Measurements from ENCODE around the gene CCR5AS.

CCR5AS gene

GRCh38 chr3:46406788-46407611, at the start of gene CCR5AS, which contains the start of gene CCRL2:
Gene CCR5AS (minus strand): TSS chr3:46407066.
Gene CCRL2 (plus strand): TSS chr3:46407259. CDS start chr3:46408080, 821 bp downstream.
- peaks cover 12 to 26% of the 10 kb centered on the region in 2 donors for H3K4me1 Mint-ChIP-seq (ENCODE audit: low read depth in 2 of 2)

GRCh38 chr3:46456118-46456517, 49.3 kb upstream of the CCR5AS start:
- H3K4me1 Mint-ChIP-seq (ENCODE audit: low read depth in 2 of 2) = peaks cover 0 to 4% of the 10 kb centered on the region in 2 donors
- H3K4me3 Mint-ChIP-seq = no peak overlapping the region
- no peaks in the 10 kb centered on the region for H3K9me3 Mint-ChIP-seq
- H3K27ac Mint-ChIP-seq = no peak overlapping the region
- peaks cover 45 to 72% of the 10 kb centered on the region in 2 donors for H3K27me3 Mint-ChIP-seq
- no peak for DNase-seq
- no peaks in the 10 kb centered on the region for H3K36me3 Mint-ChIP-seq (ENCODE audit: insufficient read depth)
- no peak for ATAC-seq (replicated peaks)

More at GRCh38 chr3:46406788-46407611, at the start of gene CCR5AS, which contains the start of gene CCRL2:
- Mint-ChIP-seq H3K27ac (peak within 1 kb of the TSS; percentile 96 to 97), H3K4me3 (peak within 1 kb of the TSS; percentile 88 to 90), H3K9me3 (no peaks in the 10 kb centered on the region), H3K27me3 (no peaks in the 10 kb centered on the region), H3K36me3 (ENCODE audit: insufficient read depth) (peaks cover 7% of the 10 kb centered on the region)
- peak; percentile 90 for ATAC-seq (replicated peaks)
- peak; percentile 39 to 56 (median 47) for DNase-seq

- DNase-seq = no peak
These were observed 48.6 kb upstream of the CCR5AS start for GRCh38 chr3:46455231-46456115.

GRCh38 chr3:46454606-46455005, 47.7 kb upstream of the CCR5AS start:
- no peaks in the 10 kb centered on the region for H3K9me3 Mint-ChIP-seq
- H3K27ac Mint-ChIP-seq = no peak overlapping the region
- H3K36me3 Mint-ChIP-seq (ENCODE audit: insufficient read depth) = no peaks in the 10 kb centered on the region

More at GRCh38 chr3:46455231-46456115, 48.6 kb upstream of the CCR5AS start:
- H3K27me3 Mint-ChIP-seq = peaks cover 40 to 71% of the 10 kb centered on the region in 2 donors
- no peak overlapping the region for H3K27ac Mint-ChIP-seq
- H3K4me1 Mint-ChIP-seq (ENCODE audit: low read depth in 2 of 2) = peaks cover 0 to 4% of the 10 kb centered on the region in 2 donors
- ATAC-seq (replicated peaks) = no peak
- H3K4me3 Mint-ChIP-seq = no peak overlapping the region
- no peaks in the 10 kb centered on the region for H3K9me3 Mint-ChIP-seq
- no peaks in the 10 kb centered on the region for H3K36me3 Mint-ChIP-seq (ENCODE audit: insufficient read depth)

GRCh38 chr3:46454209-46454595, 47.3 kb upstream of the CCR5AS start:
- Mint-ChIP-seq H3K9me3 (no peaks in the 10 kb centered on the region), H3K4me1 (ENCODE audit: low read depth in 2 of 2) (peaks cover 0 to 4% of the 10 kb centered on the region in 2 donors), H3K36me3 (ENCODE audit: insufficient read depth) (no peaks in the 10 kb centered on the region), H3K27ac (no peak overlapping the region), H3K27me3 (peaks cover 30 to 65% of the 10 kb centered on the region in 2 donors), H3K4me3 (no peak overlapping the region)
- no peak for DNase-seq
- no peak for ATAC-seq (replicated peaks)

More at GRCh38 chr3:46454606-46455005, 47.7 kb upstream of the CCR5AS start:
- no peak for DNase-seq
- peaks cover 32 to 65% of the 10 kb centered on the region in 2 donors for H3K27me3 Mint-ChIP-seq
- H3K4me1 Mint-ChIP-seq (ENCODE audit: low read depth in 2 of 2) = peaks cover 0 to 4% of the 10 kb centered on the region in 2 donors
- ATAC-seq (replicated peaks) = no peak
- no peak overlapping the region for H3K4me3 Mint-ChIP-seq

GRCh38 chr3:46453526-46454208, 46.8 kb upstream of the CCR5AS start:
- no peak for DNase-seq
- H3K27me3 Mint-ChIP-seq = peaks cover 30 to 69% of the 10 kb centered on the region in 2 donors
- H3K4me3 Mint-ChIP-seq = no peak overlapping the region
- no peak for ATAC-seq (replicated peaks)
- no peaks in the 10 kb centered on the region for H3K36me3 Mint-ChIP-seq (ENCODE audit: insufficient read depth)
- H3K9me3 Mint-ChIP-seq = no peaks in the 10 kb centered on the region
- peaks cover 0 to 4% of the 10 kb centered on the region in 2 donors for H3K4me1 Mint-ChIP-seq (ENCODE audit: low read depth in 2 of 2)
- no peak overlapping the region for H3K27ac Mint-ChIP-seq

GRCh38 chr3:46449755-46450552, 43.1 kb upstream of the CCR5AS start:
- no peak for ATAC-seq (replicated peaks)
- peaks cover 0 to 4% of the 10 kb centered on the region in 2 donors for H3K4me1 Mint-ChIP-seq (ENCODE audit: low read depth in 2 of 2)
- H3K9me3 Mint-ChIP-seq = no peaks in the 10 kb centered on the region
- no peak for DNase-seq
- no peak overlapping the region for H3K27ac Mint-ChIP-seq
- H3K36me3 Mint-ChIP-seq (ENCODE audit: insufficient read depth) = no peaks in the 10 kb centered on the region
- H3K27me3 Mint-ChIP-seq = peaks cover 31 to 57% of the 10 kb centered on the region in 2 donors
- H3K4me3 Mint-ChIP-seq = no peak overlapping the region

- H3K27me3 Mint-ChIP-seq = peaks cover 26 to 47% of the 10 kb centered on the region in 2 donors
- no peak overlapping the region for H3K27ac Mint-ChIP-seq
- no peaks in the 10 kb centered on the region for H3K36me3 Mint-ChIP-seq (ENCODE audit: insufficient read depth)
- DNase-seq (no peak), ATAC-seq (replicated peaks) (no peak)
- no peaks in the 10 kb centered on the region for H3K9me3 Mint-ChIP-seq
- H3K4me3 Mint-ChIP-seq = no peak overlapping the region
- no peaks in the 10 kb centered on the region for H3K4me1 Mint-ChIP-seq (ENCODE audit: low read depth in 2 of 2)
These were observed 41.9 kb upstream of the CCR5AS start for GRCh38 chr3:46448721-46449120.

- DNase-seq (no peak), ATAC-seq (replicated peaks) (no peak)
- Mint-ChIP-seq H3K27ac (no peak overlapping the region), H3K27me3 (peaks cover 16 to 33% of the 10 kb centered on the region in 2 donors), H3K9me3 (no peaks in the 10 kb centered on the region), H3K4me3 (no peak overlapping the region), H3K36me3 (ENCODE audit: insufficient read depth) (no peaks in the 10 kb centered on the region), H3K4me1 (ENCODE audit: low read depth in 2 of 2) (no peaks in the 10 kb centered on the region)
These were observed 40.5 kb upstream of the CCR5AS start for GRCh38 chr3:46447228-46447985.

- no peak for ATAC-seq (replicated peaks)
- H3K27ac Mint-ChIP-seq = peak overlapping the region in 1 of 2 donors; percentile 71
- peaks cover 4% of the 10 kb centered on the region for H3K36me3 Mint-ChIP-seq (ENCODE audit: insufficient read depth)
- H3K4me1 Mint-ChIP-seq (ENCODE audit: low read depth in 2 of 2) = peaks cover 15 to 20% of the 10 kb centered on the region in 2 donors
- H3K4me3 Mint-ChIP-seq = no peak overlapping the region
- DNase-seq = no peak
- no peaks in the 10 kb centered on the region for H3K27me3 Mint-ChIP-seq
- no peaks in the 10 kb centered on the region for H3K9me3 Mint-ChIP-seq
These were observed 36.0 kb upstream of the CCR5AS start for GRCh38 chr3:46442576-46443530.

Measured in effector memory CD8-positive, alpha-beta T cell (primary cell).